Urothelium cell line (cell line): ENCODE results near the gene GALNTL6.

Experiments
- DNase-seq: peaks from one replicate; pipeline ENCODE4 v3.0.0; 2011; ENCODE audit warnings: low spot score, mixed read lengths
- FAIRE-seq: peaks from 2 replicates; lab custom pipeline; 2011; peaks lifted over from hg19 to GRCh38; lab: Jason Lieb, UNC

Gene GALNTL6

GRCh38 chr4:171812665-171813525, at the start of gene GALNTL6:
Gene GALNTL6, plus strand, starts transcription at chr4:171813404.
- no peak for DNase-seq
- no peak for FAIRE-seq

- FAIRE-seq = no peak
- no peak for DNase-seq
Measured at GRCh38 chr4:171765514-171765913, 47.7 kb upstream of the GALNTL6 start.

- no peak for DNase-seq
- no peak for FAIRE-seq
Measured at GRCh38 chr4:171774642-171775190, 38.5 kb upstream of the GALNTL6 start.

GRCh38 chr4:171779301-171779700, 33.9 kb upstream of the GALNTL6 start:
- no peak for DNase-seq
- FAIRE-seq = no peak

DNA sequence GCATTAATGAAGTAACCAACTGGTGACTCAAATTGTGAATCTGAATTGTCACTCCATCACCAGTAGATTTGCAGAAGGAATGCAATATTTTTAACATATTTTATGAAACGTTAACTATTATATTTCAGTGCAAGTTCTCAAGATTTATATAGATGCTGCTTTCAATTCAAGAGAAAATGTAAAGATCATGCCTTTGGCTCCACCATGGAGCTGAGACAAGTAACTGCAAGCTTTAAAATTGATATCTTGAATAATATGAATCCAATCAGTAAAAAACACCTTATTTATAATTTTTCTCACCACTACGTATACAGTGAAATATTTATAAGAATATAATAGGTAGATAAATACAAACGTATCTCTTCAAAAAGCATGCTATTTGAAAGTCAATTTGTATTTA, 27.8 kb upstream of the GALNTL6 start:
- no peak for FAIRE-seq
- no peak for DNase-seq

GRCh38 chr4:171793723-171794122, 19.5 kb upstream of the GALNTL6 start:
- DNase-seq (no peak), FAIRE-seq (no peak)

GRCh38 chr4:171794528-171794927, 18.7 kb upstream of the GALNTL6 start:
- DNase-seq (no peak), FAIRE-seq (no peak)

GRCh38 chr4:171809854-171810253, 3.4 kb upstream of the GALNTL6 start:
- DNase-seq (no peak), FAIRE-seq (no peak)

DNA sequence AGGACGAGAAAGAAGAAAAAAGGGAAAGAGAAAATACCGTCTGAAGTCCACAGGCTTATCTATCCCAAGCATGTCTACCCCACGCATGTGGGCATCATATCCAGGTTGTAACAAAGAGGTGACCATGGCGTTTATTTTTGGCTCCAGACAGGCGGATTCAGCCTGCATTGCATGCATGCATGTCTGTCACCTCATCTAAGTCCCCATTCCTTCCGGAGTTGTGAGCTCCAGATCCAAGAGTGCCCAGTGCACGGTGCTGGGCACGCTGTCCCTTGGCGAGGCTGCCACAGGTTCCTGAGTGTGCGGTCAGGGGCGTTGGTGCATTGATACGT, 905 bp upstream of the GALNTL6 start:
- FAIRE-seq (no peak), DNase-seq (no peak)

DNA sequence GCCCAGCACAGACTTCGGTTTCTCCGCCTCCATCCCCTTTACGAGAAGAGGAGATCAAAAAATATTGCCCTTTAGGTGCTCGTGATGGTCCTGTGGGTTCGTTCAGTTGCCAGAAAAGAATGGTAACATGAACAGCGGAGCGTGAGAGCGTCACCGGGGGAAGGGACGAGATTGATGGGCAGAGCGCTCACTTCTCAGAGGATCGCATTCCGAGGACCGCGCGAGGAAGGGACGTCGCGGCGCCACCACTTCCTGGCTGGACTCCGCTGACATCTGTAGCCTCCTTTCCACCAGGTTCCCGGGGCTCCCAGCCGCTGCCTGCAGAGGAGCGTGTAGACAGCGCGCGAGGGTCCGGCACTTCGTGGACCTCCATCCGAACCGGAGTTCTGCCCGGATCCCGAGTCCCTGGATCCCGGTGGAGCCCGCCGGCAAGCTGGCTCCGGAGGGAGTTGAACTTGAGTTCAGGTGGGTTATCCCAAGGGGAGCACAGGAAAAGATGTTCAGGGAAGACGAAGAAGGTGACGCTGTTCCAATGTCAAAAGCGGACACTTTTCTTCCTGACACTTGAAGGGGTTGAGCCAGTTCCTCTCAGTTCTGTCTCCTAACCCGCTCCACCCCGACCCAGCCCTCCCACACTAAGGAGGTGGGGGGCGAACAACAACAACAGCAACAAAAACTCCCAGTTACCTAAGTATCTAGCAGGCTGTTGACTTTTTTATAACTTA, 484 bp downstream of the GALNTL6 start:
- FAIRE-seq (no peak), DNase-seq (no peak)

GRCh38 chr4:171814545-171814944, 1.3 kb downstream of the GALNTL6 start:
- DNase-seq = no peak
- FAIRE-seq = no peak

GRCh38 chr4:171817026-171817425, 3.8 kb downstream of the GALNTL6 start:
- DNase-seq (no peak), FAIRE-seq (no peak)

GRCh38 chr4:171834640-171835039, 21.4 kb downstream of the GALNTL6 start:
- no peak for DNase-seq
- no peak for FAIRE-seq

GRCh38 chr4:171843456-171843855, 30.3 kb downstream of the GALNTL6 start:
- no peak for DNase-seq
- FAIRE-seq = no peak

GRCh38 chr4:171846232-171846631, 33.0 kb downstream of the GALNTL6 start:
- peak; percentile 13 for DNase-seq
- no peak for FAIRE-seq

- no peak for DNase-seq
- no peak for FAIRE-seq
Measured at GRCh38 chr4:171846893-171847292, 33.7 kb downstream of the GALNTL6 start.

- DNase-seq (no peak), FAIRE-seq (no peak)
Measured at GRCh38 chr4:171847751-171848150, 34.5 kb downstream of the GALNTL6 start.

- FAIRE-seq (no peak), DNase-seq (no peak)
Measured at GRCh38 chr4:171849686-171850222, 36.5 kb downstream of the GALNTL6 start.

DNA sequence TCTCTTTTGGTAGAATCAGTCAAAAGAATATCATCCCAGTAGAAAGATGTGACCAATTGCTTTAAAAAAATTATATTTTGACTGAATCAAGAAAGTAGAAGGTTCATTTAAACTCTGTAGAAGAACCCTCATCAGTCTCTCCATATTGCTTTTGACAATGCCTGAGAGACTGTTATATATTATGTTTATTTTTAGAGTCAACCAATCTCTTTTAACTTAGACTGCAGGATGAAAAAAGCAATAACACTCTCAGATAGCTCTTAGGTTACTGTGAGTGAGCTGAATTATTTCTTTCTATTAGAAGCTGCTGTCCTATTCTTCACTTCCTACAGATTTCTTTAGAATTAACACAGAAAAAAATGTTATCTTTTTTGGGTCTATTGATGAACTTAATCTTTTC, 38.1 kb downstream of the GALNTL6 start:
- FAIRE-seq = no peak

GRCh38 chr4:171857302-171858012, 44.3 kb downstream of the GALNTL6 start:
- DNase-seq (no peak), FAIRE-seq (no peak)

More for the DNA sequence above, 38.1 kb downstream of the GALNTL6 start:
- DNase-seq = no peak

- no peak for DNase-seq
- no peak for FAIRE-seq
Measured at GRCh38 chr4:171875291-171875690, 62.1 kb downstream of the GALNTL6 start.
